Osteocyte (in vitro differentiated cells): ENCODE results near the gene UBA3. TPM values are rescaled to one million over a fixed set of nuclear protein-coding genes. Genes with fewer than 3 reads are reported as not detected.

Experiments used
- DNase-seq: peaks from one replicate; pipeline ENCODE4 v3.0.0; 2021; ENCODE audit warnings: mixed read lengths; ENCODE audit not compliant: unreplicated experiment; ENCODE audit errors: extremely low spot score
- H3K27ac Mint-ChIP-seq: one replicate; pipeline ENCODE4 v1.8.0; 2021; ENCODE audit warnings: mild to moderate bottlenecking, mixed read lengths; ENCODE audit not compliant: unreplicated experiment
- H3K27me3 Mint-ChIP-seq: one replicate; pipeline ENCODE4 v1.8.0; 2021; ENCODE audit warnings: mixed read lengths; ENCODE audit not compliant: unreplicated experiment
- H3K36me3 Mint-ChIP-seq: one replicate; pipeline ENCODE4 v1.8.0; 2021; ENCODE audit warnings: mixed read lengths; ENCODE audit not compliant: unreplicated experiment
- H3K4me1 Mint-ChIP-seq: one replicate; pipeline ENCODE4 v1.8.0; 2021; ENCODE audit warnings: mixed read lengths; ENCODE audit not compliant: unreplicated experiment
- H3K4me3 Mint-ChIP-seq: one replicate; pipeline ENCODE4 v1.8.0; 2021; ENCODE audit warnings: mild to moderate bottlenecking, moderate library complexity, mixed read lengths; ENCODE audit not compliant: unreplicated experiment
- H3K9me3 Mint-ChIP-seq: one replicate; pipeline ENCODE4 v1.8.0; 2021; ENCODE audit warnings: mixed read lengths; ENCODE audit not compliant: unreplicated experiment
- CTCF ChIP-seq: fragments of 200-600 bp; sonication (generic); IDR thresholded peaks from 2 replicates; pipeline ENCODE4 v1.5.0; 2021; ENCODE audit warnings: antibody characterized with exemption, mild to moderate bottlenecking, moderate library complexity
- total RNA-seq: library from RNA; stranded (reverse); gene quantifications from 2 replicates; pipeline ENCODE4 v1.2.1, GENCODE V29; 2021

The UBA3 gene
- total RNA-seq, 1 donor from 2014 or later: 75.0 TPM

DNA sequence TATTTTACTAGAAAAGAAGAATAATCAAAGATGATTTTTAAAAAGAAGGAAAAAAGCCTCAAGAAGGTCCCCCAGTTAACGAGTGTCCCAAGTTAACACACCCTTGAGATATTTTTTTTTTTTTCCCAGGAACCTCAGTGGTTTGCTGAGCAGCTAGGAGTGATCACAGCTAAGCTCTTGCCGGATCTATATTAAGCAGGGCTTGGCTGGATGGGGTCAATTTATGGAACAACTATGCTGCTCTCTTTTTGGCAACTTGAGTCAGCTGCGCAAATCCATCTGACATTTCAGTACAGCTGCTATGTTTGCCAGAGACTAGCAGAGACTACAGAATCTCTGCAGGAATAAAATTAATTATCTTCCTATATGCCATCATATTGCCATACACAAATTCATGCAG is 42.2 kb upstream of the UBA3 start, which contains the start of gene LMOD3:
TSS of gene LMOD3 (minus strand) at position 193 of the 400 bp plus-strand sequence. CDS start 209 bp downstream, outside the sequence.
- peaks cover 3% of the 10 kb centered on the region for H3K4me1 Mint-ChIP-seq
- no peak for TF ChIP-seq CTCF
- no peaks in the 10 kb centered on the region for H3K36me3 Mint-ChIP-seq
- DNase-seq: no peak
- no peak within 1 kb of the TSS for H3K4me3 Mint-ChIP-seq
- peaks cover 7% of the 10 kb centered on the region for H3K27me3 Mint-ChIP-seq
- no peaks in the 10 kb centered on the region for H3K9me3 Mint-ChIP-seq
- no peak within 1 kb of the TSS for H3K27ac Mint-ChIP-seq

DNA sequence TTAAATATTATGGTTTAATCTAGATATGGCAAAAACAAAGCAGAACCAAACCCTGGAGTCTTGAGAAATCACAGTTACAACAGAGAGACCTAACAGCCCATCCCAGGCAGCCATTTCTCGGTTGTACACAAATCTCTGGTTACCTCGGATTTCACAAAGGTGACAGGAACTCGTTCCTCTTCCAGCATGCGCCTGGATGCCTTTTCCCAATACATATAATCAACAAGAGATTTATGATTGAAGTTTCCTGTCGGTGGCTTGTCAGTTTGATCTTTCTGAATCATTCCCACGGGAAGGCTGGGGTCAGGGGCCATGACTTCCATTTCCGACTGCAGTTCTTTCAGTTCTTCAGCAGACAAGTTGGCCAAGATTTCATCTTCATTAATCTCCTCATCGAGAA is 41.8 kb upstream of the UBA3 start:
- Mint-ChIP-seq H3K9me3 (no peaks in the 10 kb centered on the region), H3K27ac (no peak overlapping the region), H3K4me1 (peaks cover 3% of the 10 kb centered on the region), H3K27me3 (peaks cover 3% of the 10 kb centered on the region), H3K36me3 (no peaks in the 10 kb centered on the region), H3K4me3 (no peak overlapping the region)
- no peak for TF ChIP-seq CTCF
- DNase-seq: no peak

GRCh38 chr3:69121513-69121912 is 41.3 kb upstream of the UBA3 start:
- no peak for DNase-seq
- no peak for TF ChIP-seq CTCF
- Mint-ChIP-seq H3K36me3 (no peaks in the 10 kb centered on the region), H3K27ac (no peak overlapping the region), H3K9me3 (no peaks in the 10 kb centered on the region), H3K4me3 (no peak overlapping the region), H3K27me3 (no peaks in the 10 kb centered on the region), H3K4me1 (peaks cover 3% of the 10 kb centered on the region)

- no peaks in the 10 kb centered on the region for H3K36me3 Mint-ChIP-seq
- peak; percentile 94 for TF ChIP-seq CTCF
- no peak for DNase-seq
- H3K4me1 Mint-ChIP-seq: peaks cover 3% of the 10 kb centered on the region
- no peaks in the 10 kb centered on the region for H3K27me3 Mint-ChIP-seq
- H3K27ac Mint-ChIP-seq: no peak overlapping the region
- no peak overlapping the region for H3K4me3 Mint-ChIP-seq
- no peaks in the 10 kb centered on the region for H3K9me3 Mint-ChIP-seq
Observed at GRCh38 chr3:69120879-69121464, 40.8 kb upstream of the UBA3 start.

- Mint-ChIP-seq H3K4me1 (peaks cover 3% of the 10 kb centered on the region), H3K9me3 (no peaks in the 10 kb centered on the region), H3K27me3 (no peaks in the 10 kb centered on the region), H3K36me3 (no peaks in the 10 kb centered on the region), H3K27ac (no peak overlapping the region), H3K4me3 (no peak overlapping the region)
- DNase-seq: no peak
- TF ChIP-seq CTCF: no peak
Observed at GRCh38 chr3:69119681-69120080, 39.5 kb upstream of the UBA3 start.
